A673 (cell line): Measurements from ENCODE around the gene PRKX.

Source experiments
- EZH2 ChIP-seq: fragments of 200-600 bp; sonication (generic); IDR thresholded peaks from 2 replicates; pipeline ENCODE4 v1.6.1; 2017; ENCODE audit warnings: borderline replicate concordance, low read depth, mild to moderate bottlenecking, mixed read lengths, antibody characterized with exemption, low read length; ENCODE audit not compliant: poor library complexity, severe bottlenecking
- TF ChIP-seq, protein P1 (sequence below): fragments of 300-800, 200-600 bp; sonication (generic); conservative IDR thresholded peaks from 2 replicates; pipeline ENCODE4 v1.5.1; 2017; ENCODE audit warnings: low read depth, mild to moderate bottlenecking, antibody characterized with exemption, low read length, moderate library complexity, mixed read lengths

- TF ChIP-seq, protein P1, sequence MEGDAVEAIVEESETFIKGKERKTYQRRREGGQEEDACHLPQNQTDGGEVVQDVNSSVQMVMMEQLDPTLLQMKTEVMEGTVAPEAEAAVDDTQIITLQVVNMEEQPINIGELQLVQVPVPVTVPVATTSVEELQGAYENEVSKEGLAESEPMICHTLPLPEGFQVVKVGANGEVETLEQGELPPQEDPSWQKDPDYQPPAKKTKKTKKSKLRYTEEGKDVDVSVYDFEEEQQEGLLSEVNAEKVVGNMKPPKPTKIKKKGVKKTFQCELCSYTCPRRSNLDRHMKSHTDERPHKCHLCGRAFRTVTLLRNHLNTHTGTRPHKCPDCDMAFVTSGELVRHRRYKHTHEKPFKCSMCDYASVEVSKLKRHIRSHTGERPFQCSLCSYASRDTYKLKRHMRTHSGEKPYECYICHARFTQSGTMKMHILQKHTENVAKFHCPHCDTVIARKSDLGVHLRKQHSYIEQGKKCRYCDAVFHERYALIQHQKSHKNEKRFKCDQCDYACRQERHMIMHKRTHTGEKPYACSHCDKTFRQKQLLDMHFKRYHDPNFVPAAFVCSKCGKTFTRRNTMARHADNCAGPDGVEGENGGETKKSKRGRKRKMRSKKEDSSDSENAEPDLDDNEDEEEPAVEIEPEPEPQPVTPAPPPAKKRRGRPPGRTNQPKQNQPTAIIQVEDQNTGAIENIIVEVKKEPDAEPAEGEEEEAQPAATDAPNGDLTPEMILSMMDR, result no peak
- TF ChIP-seq EZH2, result no peak
Observed at GRCh38 chrX:3715921-3716320, 2.5 kb upstream of the PRKX start.
